Endodermal cell (in vitro differentiated cells): ENCODE measurements around the gene GDF11. TPM values are rescaled to one million over a fixed set of nuclear protein-coding genes. Genes with fewer than 3 reads are reported as not detected.

Source experiments
- DNase-seq: peaks from one replicate; pipeline ENCODE4 v3.0.0-alpha.2; 2017
- H3K27ac ChIP-seq: 2 replicates; pipeline ENCODE4 v1.5.1; 2013; ENCODE audit warnings: mild to moderate bottlenecking, low read depth, low read length, moderate library complexity
- H3K27me3 ChIP-seq: 2 replicates; pipeline ENCODE4 v1.6.1; 2013; ENCODE audit warnings: mild to moderate bottlenecking, low read length, moderate library complexity; ENCODE audit not compliant: insufficient read depth, control insufficient read depth, poor library complexity, severe bottlenecking
- H3K36me3 ChIP-seq: 2 replicates; pipeline ENCODE4 v1.7.0; 2013; ENCODE audit warnings: mild to moderate bottlenecking, low read length, moderate library complexity; ENCODE audit not compliant: control insufficient read depth, insufficient read depth
- H3K4me1 ChIP-seq: one replicate; pipeline ENCODE4 v1.7.0; 2013; ENCODE audit warnings: low read length; ENCODE audit not compliant: control insufficient read depth, insufficient read depth
- H3K4me3 ChIP-seq: 2 replicates; pipeline ENCODE4 v1.5.1; 2013; ENCODE audit warnings: mild to moderate bottlenecking, low read length, moderate library complexity
- H3K9ac ChIP-seq: 2 replicates; pipeline ENCODE4 v1.6.1; 2013; ENCODE audit warnings: mild to moderate bottlenecking, low read length, moderate library complexity; ENCODE audit not compliant: poor library complexity, severe bottlenecking; ENCODE audit errors: extremely low read depth
- H3K9me3 ChIP-seq: 2 replicates; pipeline ENCODE4 v1.6.1; 2013; ENCODE audit warnings: mild to moderate bottlenecking, low read length, moderate library complexity; ENCODE audit not compliant: control insufficient read depth
- H3K27ac Mint-ChIP-seq: 2 replicates; pipeline ENCODE4 v1.8.0; 2020; ENCODE audit warnings: mixed read lengths
- H3K27me3 Mint-ChIP-seq: 2 replicates; pipeline ENCODE4 v1.8.0; 2021; ENCODE audit warnings: mild to moderate bottlenecking, mixed read lengths; ENCODE audit not compliant: insufficient read depth
- H3K36me3 Mint-ChIP-seq: 2 replicates; pipeline ENCODE4 v1.8.0; 2020; ENCODE audit warnings: low read depth, mixed read lengths
- H3K4me1 Mint-ChIP-seq: 2 replicates; pipeline ENCODE4 v1.8.0; 2020; ENCODE audit warnings: mixed read lengths
- H3K4me3 Mint-ChIP-seq: 2 replicates; pipeline ENCODE4 v1.8.0; 2020; ENCODE audit warnings: mild to moderate bottlenecking, moderate library complexity, mixed read lengths
- H3K9me3 Mint-ChIP-seq: 2 replicates; pipeline ENCODE4 v1.8.0; 2020; ENCODE audit warnings: mild to moderate bottlenecking, mixed read lengths
- CTCF ChIP-seq: fragments of 200-600 bp; sonication (generic); conservative IDR thresholded peaks from 2 replicates; pipeline ENCODE4 v1.5.0; 2021; ENCODE audit warnings: antibody characterized with exemption, mild to moderate bottlenecking
- WGBS, 2 experiments: methylation state at CpG; one replicate each; pipeline versions ENCODE4 v1.1.5 to v1.1.7; 2013; ENCODE audit warnings: missing lambda C conversion rate in 2 of 2, mixed read lengths in 1 of 2; ENCODE audit not compliant: insufficient coverage in 1 of 2, insufficient read length in 1 of 2; 5-methylcytosine and 5-hydroxymethylcytosine counted together
- total RNA-seq, 2 donors: library from RNA; stranded (reverse); fragmentation: NEBNext Ultra II Directional in 1 of 2; extraction: Animal tissue kit (Norgen Biotek cat#: 25700) in 1 of 2; gene quantifications; 2 replicates in 1 of 2; 3 replicates in 1 of 2; pipeline ENCODE4 v1.2.1, GENCODE V29; 2021

GDF11 gene
- total RNA-seq, 2 donors from 2014 or later: 29.8 to 33.0 TPM

GRCh38 chr12:55788546-55788945 is 45.6 kb downstream of the GDF11 start:
- DNase-seq: no peak
- Mint-ChIP-seq H3K9me3 (no peaks in the 10 kb centered on the region), H3K4me3 (no peak overlapping the region), H3K27ac (peak overlapping the region; percentile 1), H3K36me3 (peaks cover 86% of the 10 kb centered on the region), H3K27me3 (no peaks in the 10 kb centered on the region), H3K4me1 (peaks cover 10% of the 10 kb centered on the region)
- Histone ChIP-seq H3K4me1 (peaks cover 6% of the 10 kb centered on the region), H3K27ac (no peak overlapping the region), H3K36me3 (peaks cover 88% of the 10 kb centered on the region), H3K27me3 (no peaks in the 10 kb centered on the region), H3K9me3 (no peaks in the 10 kb centered on the region), H3K4me3 (no peak overlapping the region), H3K9ac (no peak overlapping the region)
- 96 to 97% methylated on average over 7 of the region's 7 CpGs for WGBS, 2 experiments
- TF ChIP-seq CTCF: no peak

- H3K4me3 Mint-ChIP-seq: no peak overlapping the region
- H3K4me1 Mint-ChIP-seq: peaks cover 10% of the 10 kb centered on the region
- Histone ChIP-seq H3K9ac (no peak overlapping the region), H3K27me3 (no peaks in the 10 kb centered on the region), H3K9me3 (no peaks in the 10 kb centered on the region), H3K27ac (no peak overlapping the region), H3K4me3 (no peak overlapping the region), H3K36me3 (peaks cover 88% of the 10 kb centered on the region), H3K4me1 (peaks cover 6% of the 10 kb centered on the region)
- peak overlapping the region; percentile 80 for H3K27ac Mint-ChIP-seq
- H3K27me3 Mint-ChIP-seq: no peaks in the 10 kb centered on the region
- WGBS, 2 experiments: 72 to 75% methylated on average over 1 to 2 of the region's 2 CpGs
- peaks cover 85% of the 10 kb centered on the region for H3K36me3 Mint-ChIP-seq
- no peak for DNase-seq
- H3K9me3 Mint-ChIP-seq: no peaks in the 10 kb centered on the region
- no peak for TF ChIP-seq CTCF
Measured at GRCh38 chr12:55789171-55789570, 46.2 kb downstream of the GDF11 start.

- no peak for DNase-seq
- H3K4me1 Mint-ChIP-seq: peaks cover 10% of the 10 kb centered on the region
- Histone ChIP-seq H3K9me3 (no peaks in the 10 kb centered on the region), H3K4me1 (peaks cover 6% of the 10 kb centered on the region), H3K27ac (no peak overlapping the region), H3K36me3 (peaks cover 88% of the 10 kb centered on the region), H3K4me3 (no peak overlapping the region), H3K9ac (no peak overlapping the region), H3K27me3 (no peaks in the 10 kb centered on the region)
- H3K9me3 Mint-ChIP-seq: no peaks in the 10 kb centered on the region
- peaks cover 85% of the 10 kb centered on the region for H3K36me3 Mint-ChIP-seq
- H3K27me3 Mint-ChIP-seq: no peaks in the 10 kb centered on the region
- H3K4me3 Mint-ChIP-seq: no peak overlapping the region
- no peak overlapping the region for H3K27ac Mint-ChIP-seq
- no peak for TF ChIP-seq CTCF
- WGBS, 2 experiments: 97 to 100% methylated on average over 1 to 2 of the region's 4 CpGs
Measured at GRCh38 chr12:55789893-55790292, 47.0 kb downstream of the GDF11 start.
